HCT116 (cell line): ENCODE measurements around the gene STK32B. TPM values are rescaled to one million over a fixed set of nuclear protein-coding genes. Genes with fewer than 3 reads are reported as not detected.

Experiments
- ATAC-seq: fragments of 200-7000 bp; cut with Tn5 transposase; 2 replicates; pipeline ENCODE4 v1.9.1; 2020; ENCODE audit warnings: mild to moderate bottlenecking, moderate library complexity
- BruUV-seq: library from RNA; stranded (reverse); fragments of 400-500 nt; replicated peaks from 2 replicates; lab custom pipeline; 2021; lab: Mats Ljungman, UMichigan
- CTCF ChIA-PET: fragments of 300-600 bp; sonication (Branson Sonifier 250); formaldehyde crosslinking; loops from one replicate; lab custom pipeline; 2021; ENCODE audit warnings: antibody characterized with exemption; lab: Charles Lee
- POLR2A ChIA-PET: fragments of 300-600, 350-600 bp; sonication (Branson Sonifier 250); formaldehyde crosslinking; loops from one replicate; lab custom pipeline; 2021; ENCODE audit warnings: antibody characterized with exemption; lab: Charles Lee
- RAD21 ChIA-PET, 2 experiments: fragments of 300-600 bp; sonication (Branson Sonifier 250); formaldehyde crosslinking; loops; one replicate each; lab custom pipeline; 2023; ENCODE audit warnings: low total read pairs in 2 of 2; ENCODE audit not compliant: uncharacterized antibody in 2 of 2, unreplicated experiment in 2 of 2, low non-redundant PET in 1 of 2; lab: Charles Lee
- DNase-seq: peaks from one replicate; pipeline ENCODE4 v3.0.0-alpha.2; 2010; ENCODE audit warnings: low read depth, low spot score
- H2AFZ ChIP-seq: fragments of 200-600 bp; shearing (Covaris generic), sonication (generic); 2 replicates; pipeline ENCODE4 v1.6.1; 2017; ENCODE audit warnings: low read depth, mixed run types, mixed read lengths, antibody characterized with exemption, low read length; ENCODE audit not compliant: poor library complexity, severe bottlenecking
- H3K27ac ChIP-seq: 2 replicates; pipeline ENCODE4 v1.5.1; 2012; ENCODE audit warnings: low read depth, low read length
- H3K27me3 ChIP-seq: fragments of 200-600 bp; sonication (generic); 2 replicates; pipeline ENCODE4 v1.6.1; 2016; ENCODE audit warnings: mixed run types, low read length, mixed read lengths; ENCODE audit not compliant: insufficient read depth
- H3K36me3 ChIP-seq, 2 experiments: fragments of 200-500 bp in 1 of 2; fragments of 200-600 bp in 1 of 2; sonication (Bioruptor generic) in 1 of 2; sonication (generic) in 1 of 2; 2 replicates each; pipeline versions ENCODE4 v1.5.1 to v1.6.1; 2014 to 2016; ENCODE audit warnings: low read length in 2 of 2, inconsistent platforms in 1 of 2, mixed read lengths in 1 of 2, mixed run types in 1 of 2; ENCODE audit not compliant: insufficient read depth in 2 of 2, control insufficient read depth in 1 of 2
- H3K4me1 ChIP-seq, 2 experiments: fragments of 200-600 bp in 1 of 2; sonication (generic) in 1 of 2; 2 replicates each; pipeline versions ENCODE4 v1.5.1 to v1.6.1; 2012 to 2017; ENCODE audit warnings: low read length in 2 of 2, inconsistent platforms in 1 of 2, mild to moderate bottlenecking in 1 of 2, mixed read lengths in 1 of 2, mixed run types in 1 of 2, moderate library complexity in 1 of 2; ENCODE audit not compliant: insufficient read depth in 2 of 2, control insufficient read depth in 1 of 2
- H3K4me2 ChIP-seq: fragments of 200-600 bp; sonication (generic); 2 replicates; pipeline ENCODE4 v1.6.1; 2017; ENCODE audit warnings: mixed run types, low read length, mixed read lengths
- H3K4me3 ChIP-seq, 2 experiments: fragments of 200-600 bp in 1 of 2; sonication (generic) in 1 of 2; replicated peaks in 1 of 2; 2 replicates each; pipeline ENCODE4 v1.5.1; 2011 to 2016; ENCODE audit warnings: low read length in 2 of 2, control low read depth in 1 of 2, low read depth in 1 of 2, mild to moderate bottlenecking in 1 of 2, mixed read lengths in 1 of 2, mixed run types in 1 of 2
- H3K79me2 ChIP-seq: fragments of 200-600 bp; sonication (generic); 2 replicates; pipeline ENCODE4 v1.6.1; 2017; ENCODE audit warnings: mild to moderate bottlenecking, mixed run types, low read length, moderate library complexity, mixed read lengths; ENCODE audit not compliant: insufficient read depth
- H3K9ac ChIP-seq: fragments of 200-600 bp; sonication (generic); 2 replicates; pipeline ENCODE4 v1.6.1; 2016; ENCODE audit warnings: low read length, mixed read lengths
- H3K9me2 ChIP-seq: fragments of 200-600 bp; sonication (generic), shearing (Covaris generic); 2 replicates; pipeline ENCODE4 v1.6.1; 2017; ENCODE audit warnings: mixed run types, mild to moderate bottlenecking, moderate library complexity; ENCODE audit not compliant: insufficient read depth
- H3K9me3 ChIP-seq, 2 experiments: fragments of 200-500 bp in 1 of 2; fragments of 200-600 bp in 1 of 2; sonication (Bioruptor generic) in 1 of 2; sonication (generic) in 1 of 2; 2 replicates each; pipeline ENCODE4 v1.6.1; 2014 to 2017; ENCODE audit warnings: low read length in 2 of 2, mixed read lengths in 2 of 2, inconsistent platforms in 1 of 2, low read depth in 1 of 2, mild to moderate bottlenecking in 1 of 2, mixed run types in 1 of 2, moderate library complexity in 1 of 2; ENCODE audit not compliant: control insufficient read depth in 1 of 2, insufficient read depth in 1 of 2
- H4K20me1 ChIP-seq: fragments of 200-600 bp; sonication (generic), shearing (Covaris generic); 2 replicates; pipeline ENCODE4 v1.6.1; 2017; ENCODE audit warnings: mixed run types, mild to moderate bottlenecking, moderate library complexity; ENCODE audit not compliant: insufficient read depth
- CBX3 ChIP-seq: IDR thresholded peaks from 2 replicates; pipeline ENCODE4 v1.6.1; 2012; ENCODE audit warnings: low read depth
- CEBPB ChIP-seq: IDR thresholded peaks from 2 replicates; pipeline ENCODE4 v1.6.1; 2012; ENCODE audit warnings: low read depth
- ELF1 ChIP-seq: IDR thresholded peaks from 2 replicates; pipeline ENCODE4 v1.6.1; 2012; ENCODE audit warnings: low read depth, borderline replicate concordance
- EZH2 ChIP-seq: fragments of 200-600 bp; sonication (generic); IDR thresholded peaks from 2 replicates; pipeline ENCODE4 v1.6.1; 2017; ENCODE audit warnings: antibody characterized with exemption, mixed run types
- EZH2phosphoT487 ChIP-seq: fragments of 200-600 bp; IDR thresholded peaks from 2 replicates; pipeline ENCODE4 v1.6.1; 2018; ENCODE audit warnings: antibody characterized with exemption, borderline replicate concordance
- FOSL1 ChIP-seq: IDR thresholded peaks from 2 replicates; pipeline ENCODE4 v1.6.1; 2012; ENCODE audit warnings: low read depth
- JUND ChIP-seq: IDR thresholded peaks from 2 replicates; pipeline ENCODE4 v1.6.1; 2012
- POLR2A ChIP-seq: IDR thresholded peaks from 2 replicates; pipeline ENCODE4 v1.7.0; 2011; ENCODE audit warnings: borderline replicate concordance; ENCODE audit not compliant: insufficient read depth, insufficient read length; ENCODE audit errors: extremely low read depth
- RAD21 ChIP-seq: IDR thresholded peaks from 2 replicates; pipeline ENCODE4 v1.6.1; 2012; ENCODE audit warnings: low read depth, mild to moderate bottlenecking
- SIN3A ChIP-seq: IDR thresholded peaks from 2 replicates; pipeline ENCODE4 v1.6.1; 2012; ENCODE audit warnings: low read depth
- TCF7L2 ChIP-seq: IDR thresholded peaks from 2 replicates; pipeline ENCODE4 v1.7.0; 2011; ENCODE audit warnings: borderline replicate concordance, inconsistent platforms; ENCODE audit not compliant: insufficient read depth, insufficient read length; ENCODE audit errors: extremely low read depth
- YY1 ChIP-seq: IDR thresholded peaks from 2 replicates; pipeline ENCODE4 v1.6.1; 2011; ENCODE audit warnings: low read length, low read depth, moderate library complexity, mild to moderate bottlenecking; ENCODE audit not compliant: insufficient replicate concordance; ENCODE audit errors: extremely low read depth
- intact Hi-C: fragments of 100-400 bp; cut with micrococcal nuclease; formaldehyde crosslinking; loops from 2 replicates; pipeline ENCODE4 v1.10.0; 2022
- total RNA-seq: library from RNA; stranded (reverse); gene quantifications from one replicate; pipeline ENCODE4 v1.2.1, GENCODE V29; 2021; ENCODE audit not compliant: unreplicated experiment
- TF ChIP-seq, protein P1 (sequence below): IDR thresholded peaks from 2 replicates; pipeline ENCODE4 v1.6.1; 2012

Gene STK32B
- total RNA-seq, 1 experiment from 2014 or later: not detected

DNA sequence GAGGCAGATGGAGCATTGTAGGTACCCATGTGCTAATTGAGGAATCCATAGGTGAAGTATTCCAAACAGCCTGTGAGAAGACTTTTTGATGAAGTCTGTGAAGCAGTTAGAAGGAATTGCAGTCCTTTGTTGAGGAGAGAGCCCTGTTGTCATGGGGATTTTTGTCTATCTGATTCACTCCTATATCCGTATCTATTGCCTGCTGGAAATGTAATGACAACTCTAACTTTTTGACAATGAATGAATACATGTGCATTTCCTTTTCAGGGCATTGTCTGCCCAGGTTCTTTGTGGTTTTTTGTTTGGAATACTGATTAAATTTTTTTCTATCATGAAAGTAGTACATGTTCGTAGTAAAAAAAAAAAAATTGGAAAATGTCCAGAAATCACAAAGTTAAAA lies 31.1 kb downstream of the STK32B start:
- H3K9me2 ChIP-seq: no peaks in the 10 kb centered on the region
- no peaks in the 10 kb centered on the region for H3K79me2 ChIP-seq
- no peak overlapping the region for H3K4me3 ChIP-seq
- no peaks in the 10 kb centered on the region for H3K36me3 ChIP-seq
- ChIA-PET CTCF (no interaction called here), POLR2A (no interaction called here), RAD21 (no interaction called here)
- no TSS peak for BruUV-seq
- H3K27me3 ChIP-seq: no peaks in the 10 kb centered on the region
- no peak overlapping the region for H2AFZ ChIP-seq
- DNase-seq: no peak
- ATAC-seq: no peak
- H3K9ac ChIP-seq: no peak overlapping the region
- no peaks in the 10 kb centered on the region for H3K4me1 ChIP-seq
- no peak overlapping the region for H3K4me2 ChIP-seq
- no peaks in the 10 kb centered on the region for H4K20me1 ChIP-seq
- no peak overlapping the region for H3K27ac ChIP-seq
- no peak for TF ChIP-seq EZH2phosphoT487
- TF ChIP-seq YY1: no peak
- no peak for TF ChIP-seq TCF7L2
- no peak for TF ChIP-seq POLR2A
- TF ChIP-seq RAD21: no peak
- no peaks in the 10 kb centered on the region for H3K9me3 ChIP-seq
- intact Hi-C loops: no loop called here

DNA sequence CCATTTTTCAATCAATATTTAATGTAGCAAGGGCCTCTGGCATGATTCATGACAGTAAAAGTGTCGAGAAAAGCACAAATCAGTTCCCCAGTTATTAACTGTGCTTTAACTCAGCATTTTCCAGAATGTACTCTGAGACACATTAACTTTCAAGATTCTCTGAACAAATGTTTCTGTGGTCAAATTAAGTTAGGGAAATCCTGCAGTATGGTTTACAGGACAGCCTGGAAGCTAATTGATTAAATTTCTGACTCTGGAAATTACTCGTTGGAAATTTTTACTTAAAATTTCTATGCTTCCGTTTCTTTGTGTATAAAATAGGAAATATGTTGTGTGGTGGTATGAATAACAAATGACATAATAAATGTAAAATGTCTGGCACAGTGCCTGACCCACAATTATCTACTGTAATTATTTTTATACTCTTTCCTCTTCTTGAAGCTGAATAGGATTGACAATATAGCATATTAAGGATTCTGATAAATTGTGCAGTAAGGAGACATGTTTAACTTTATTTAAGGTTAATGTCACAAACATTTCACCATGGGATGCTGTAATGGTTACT lies 33.7 kb downstream of the STK32B start:
- H3K27ac ChIP-seq: no peak overlapping the region
- H3K9me2 ChIP-seq: no peaks in the 10 kb centered on the region
- H4K20me1 ChIP-seq: no peaks in the 10 kb centered on the region
- H3K9me3 ChIP-seq: no peaks in the 10 kb centered on the region
- no peaks in the 10 kb centered on the region for H3K4me1 ChIP-seq
- TF ChIP-seq TCF7L2: no peak
- TF ChIP-seq SIN3A: no peak
- TF ChIP-seq EZH2phosphoT487: no peak
- no peak for TF ChIP-seq JUND
- no peak for TF ChIP-seq CBX3
- TF ChIP-seq EZH2: no peak
- no peak for TF ChIP-seq CEBPB
- TF ChIP-seq POLR2A: no peak
- no peak for TF ChIP-seq FOSL1
- no peak for TF ChIP-seq RAD21
- TF ChIP-seq, protein P1, sequence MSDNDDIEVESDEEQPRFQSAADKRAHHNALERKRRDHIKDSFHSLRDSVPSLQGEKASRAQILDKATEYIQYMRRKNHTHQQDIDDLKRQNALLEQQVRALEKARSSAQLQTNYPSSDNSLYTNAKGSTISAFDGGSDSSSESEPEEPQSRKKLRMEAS: no peak
- TF ChIP-seq ELF1: no peak
- no peaks in the 10 kb centered on the region for H3K27me3 ChIP-seq
- no peaks in the 10 kb centered on the region for H3K36me3 ChIP-seq
- H3K4me3 ChIP-seq: no peak overlapping the region
- no peaks in the 10 kb centered on the region for H3K79me2 ChIP-seq
- ChIA-PET CTCF (no interaction called here), POLR2A (no interaction called here), RAD21 (no interaction called here)
- no peak overlapping the region for H2AFZ ChIP-seq
- intact Hi-C loops: no loop called here
- no peak overlapping the region for H3K4me2 ChIP-seq
- no peak overlapping the region for H3K9ac ChIP-seq
- no peak for DNase-seq
- no TSS peak for BruUV-seq
- no peak for ATAC-seq
